Eye (tissue), 1 donor: ENCODE data around the gene FKTN.
"Not testable (repeated sequence)": the region's sequence is repeated elsewhere in the genome, so short reads cannot be mapped to it uniquely, and the experiment has no call there.

ENCODE experiments used
- DNase-seq: peaks from one replicate; pipeline ENCODE4 v3.0.0-alpha.2; 2015

FKTN gene

DNA sequence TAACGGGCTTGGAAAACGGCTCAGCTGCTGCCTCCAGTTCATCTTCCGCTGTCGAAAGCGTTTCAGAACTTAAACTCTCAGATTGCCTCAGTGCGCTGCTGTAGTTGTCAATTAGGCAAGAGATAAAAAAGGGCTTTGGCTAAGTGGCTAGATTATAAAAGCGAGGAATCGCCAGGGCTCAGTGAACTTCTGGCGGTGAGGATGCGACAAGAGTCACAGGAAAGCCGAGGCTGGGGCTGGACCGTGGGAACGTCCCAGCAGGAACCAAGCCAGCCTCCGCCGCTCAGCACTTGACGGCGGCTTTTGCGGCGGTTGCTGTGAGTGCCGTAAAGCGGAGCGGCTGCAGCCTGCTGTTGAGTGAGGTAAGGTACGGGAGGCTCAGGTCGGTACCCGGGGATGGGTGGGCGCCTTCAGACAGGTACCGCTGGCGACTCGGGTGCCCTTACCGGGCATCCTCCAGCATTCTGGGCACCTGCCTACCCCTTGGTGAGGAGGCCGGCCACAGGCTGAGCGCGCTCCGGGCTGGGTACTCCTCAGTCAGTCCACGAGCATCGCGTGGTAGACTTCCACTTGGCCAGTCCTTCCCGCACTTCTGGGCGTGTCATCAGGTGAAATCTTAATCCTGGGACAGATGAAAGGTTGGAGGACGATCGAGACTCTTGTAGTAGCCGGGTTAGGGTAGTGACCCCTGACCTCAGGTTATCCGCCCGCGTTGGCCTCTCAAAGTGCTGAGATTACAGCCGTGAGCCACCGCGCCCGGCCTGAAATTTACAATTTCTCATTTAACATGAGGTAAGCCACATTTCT lies at the start of gene FKTN:
Gene FKTN (plus strand): TSS at position 328 of the 807 bp plus-strand sequence. CDS start 16,902 bp downstream, outside the sequence.
- DNase-seq = peak; percentile 94

DNA sequence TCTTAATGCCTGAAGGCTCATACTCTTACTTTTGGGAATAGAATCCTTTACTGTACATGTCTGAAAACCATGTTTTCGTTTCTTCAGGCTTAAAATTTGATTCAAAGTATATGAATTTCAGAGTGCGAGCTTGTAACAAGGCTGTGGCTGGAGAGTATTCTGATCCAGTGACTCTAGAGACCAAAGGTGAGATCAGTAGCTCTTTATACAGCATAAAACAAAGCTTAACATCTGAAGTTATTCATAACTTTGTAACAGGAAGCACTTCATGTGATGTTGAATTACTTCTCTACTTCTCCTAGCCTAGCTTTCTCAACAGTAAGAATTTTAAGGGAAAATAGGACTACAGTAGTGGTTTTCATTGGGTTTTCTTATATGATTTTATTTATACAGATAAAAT lies 49.4 kb upstream of the FKTN start:
- DNase-seq = no peak

DNA sequence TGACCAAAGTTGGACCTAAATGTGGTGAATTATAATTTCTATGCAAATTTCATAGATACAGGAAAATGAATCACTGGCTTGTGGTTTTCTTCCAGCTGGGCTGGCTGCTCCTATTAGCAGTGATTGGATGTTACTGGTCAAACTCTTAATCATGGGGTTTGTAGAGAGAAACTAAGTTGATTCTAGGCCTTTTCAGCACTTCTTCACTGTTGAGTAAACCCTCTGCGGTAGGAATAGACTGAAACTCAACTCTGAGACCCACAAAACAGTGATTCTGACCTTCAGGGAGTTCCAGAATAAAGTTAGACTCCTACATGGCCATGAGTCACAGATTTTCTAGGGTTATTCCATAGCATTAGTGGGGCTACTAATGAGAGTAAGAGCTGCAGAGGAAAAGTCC lies 47.9 kb upstream of the FKTN start:
- DNase-seq = no peak

DNA sequence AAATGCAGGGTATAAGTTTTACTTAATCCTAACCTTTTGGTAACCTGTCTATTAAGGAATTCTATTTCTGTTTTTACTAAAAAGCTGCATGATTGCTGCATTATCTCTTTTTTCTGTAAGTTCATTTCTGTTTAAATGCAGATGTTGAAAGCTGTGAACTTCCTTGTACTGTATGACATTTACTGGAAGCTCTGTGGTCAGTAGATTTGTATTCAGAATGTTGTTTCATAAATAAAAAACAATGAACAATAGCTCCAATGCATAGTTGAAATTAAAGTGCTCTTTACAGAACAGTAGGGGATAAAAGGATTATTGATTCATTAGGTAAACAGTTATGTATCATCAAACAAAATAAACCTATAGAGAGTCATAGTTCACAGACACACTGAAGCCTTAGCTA lies 46.5 kb upstream of the FKTN start:
- no peak for DNase-seq

DNA sequence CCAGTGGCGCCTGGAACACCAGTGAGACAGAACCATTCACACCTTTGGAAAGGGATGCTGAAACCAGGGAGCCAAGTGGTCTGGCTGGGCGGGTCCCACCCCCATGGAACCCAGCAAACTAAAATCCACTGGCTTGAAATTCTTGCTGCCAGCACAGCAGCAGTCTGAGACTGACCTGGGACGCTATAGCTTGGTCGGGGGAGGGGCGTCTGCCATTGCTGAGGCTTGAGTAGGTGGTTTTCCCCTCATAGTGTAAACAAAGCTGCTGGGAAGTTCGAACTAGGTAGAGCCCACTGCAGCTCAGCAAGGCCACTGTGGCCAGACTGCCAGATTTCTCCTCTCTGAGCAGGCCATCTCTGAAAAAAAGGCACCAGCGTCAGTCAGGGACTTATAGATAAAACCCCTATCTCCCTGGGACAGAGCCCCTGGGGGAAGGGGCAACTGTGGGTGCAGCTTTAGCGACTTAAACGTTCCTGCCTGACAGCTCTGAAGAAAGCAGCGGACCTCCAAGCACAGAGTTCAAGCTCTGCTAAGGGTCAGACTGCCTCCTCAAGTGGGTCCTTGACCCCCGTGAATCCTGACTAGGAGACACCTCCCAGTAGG lies 42.0 kb upstream of the FKTN start:
- no peak for DNase-seq

DNA sequence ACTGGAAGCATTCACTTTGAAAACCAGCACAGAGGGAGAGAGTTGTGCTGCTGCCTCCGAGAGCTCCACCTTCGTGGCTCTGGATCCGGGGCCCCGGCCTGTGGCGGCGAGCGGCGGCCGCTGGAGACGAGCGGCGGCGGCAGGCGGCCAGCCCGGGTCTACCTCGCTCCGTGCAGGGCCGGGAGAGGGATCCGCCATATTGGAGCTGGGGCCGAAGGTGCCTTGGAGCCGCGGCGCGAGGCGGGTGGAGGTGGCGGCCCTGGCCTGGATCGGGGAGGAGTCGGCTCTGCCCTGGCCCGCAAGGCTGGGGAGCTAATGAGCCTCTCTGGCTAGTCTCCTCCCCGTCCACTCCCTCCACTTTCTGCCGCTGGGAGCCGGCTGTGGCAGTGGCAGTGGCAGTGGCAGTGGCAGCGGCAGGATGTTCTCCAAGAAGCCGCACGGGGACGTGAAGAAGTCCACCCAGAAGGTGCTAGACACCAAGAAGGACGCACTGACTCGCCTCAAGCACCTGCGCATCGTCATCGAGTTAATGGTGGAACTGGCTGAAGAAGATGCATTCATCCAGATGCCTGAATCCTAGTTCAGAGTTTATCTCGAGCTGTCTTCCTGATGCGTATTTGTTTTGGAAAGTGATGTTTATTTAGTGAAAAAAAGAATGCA lies 38.1 kb upstream of the FKTN start:
- peak; percentile 29 for DNase-seq

DNA sequence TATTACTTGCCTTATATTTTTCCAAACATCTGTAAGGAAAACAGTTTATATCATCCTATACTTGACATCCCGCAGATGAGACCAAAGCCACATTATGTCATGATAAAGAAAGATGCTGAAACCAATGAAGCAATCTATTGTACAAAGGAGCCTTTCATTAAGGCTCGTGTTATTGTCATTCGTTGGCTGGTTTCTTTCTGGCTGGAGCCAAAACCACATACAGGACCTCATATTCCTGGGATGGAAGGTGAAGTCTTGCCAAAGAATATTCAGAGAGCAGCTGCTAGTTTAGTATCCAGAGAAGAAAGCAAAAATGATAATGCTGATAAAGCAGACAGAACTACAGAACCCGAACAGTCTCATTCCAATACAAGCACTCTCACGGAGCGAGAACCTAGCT lies 36.9 kb upstream of the FKTN start:
- DNase-seq = not testable (repeated sequence)

DNA sequence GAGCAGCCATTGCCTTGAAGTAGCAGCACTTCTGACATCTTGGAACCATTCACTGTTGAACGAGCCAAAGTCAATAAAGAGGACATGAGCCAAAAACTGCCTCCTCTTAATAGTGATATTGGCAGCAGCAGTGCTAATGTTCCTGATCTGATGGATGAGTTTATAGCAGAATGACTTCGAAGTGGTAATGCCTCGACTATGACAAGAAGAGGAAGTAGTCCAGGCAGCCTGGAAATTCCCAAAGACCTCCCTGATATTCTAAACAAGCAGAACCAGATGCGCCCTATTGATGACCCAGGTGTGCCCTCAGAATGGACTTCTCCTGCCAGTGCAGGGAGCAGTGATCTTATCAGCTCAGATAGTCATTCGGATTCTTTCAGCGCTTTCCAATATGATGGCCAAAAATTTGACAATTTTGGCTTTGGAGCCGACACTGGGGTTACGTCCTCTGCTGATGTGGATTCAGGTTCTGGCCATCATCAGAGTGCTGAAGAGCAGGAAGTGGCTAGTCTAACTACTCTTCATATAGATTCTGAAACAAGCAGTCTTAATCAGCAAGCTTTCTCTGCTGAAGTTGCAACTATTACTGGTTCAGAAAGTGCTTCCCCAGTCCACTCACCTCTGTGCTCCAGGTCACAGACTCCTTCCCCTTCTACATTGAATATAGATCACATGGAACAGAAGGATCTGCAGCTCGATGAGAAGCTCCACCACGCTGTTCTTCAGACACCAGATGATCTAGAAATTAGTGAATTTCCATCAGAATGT lies 35.1 kb upstream of the FKTN start:
- not testable (repeated sequence) for DNase-seq

DNA sequence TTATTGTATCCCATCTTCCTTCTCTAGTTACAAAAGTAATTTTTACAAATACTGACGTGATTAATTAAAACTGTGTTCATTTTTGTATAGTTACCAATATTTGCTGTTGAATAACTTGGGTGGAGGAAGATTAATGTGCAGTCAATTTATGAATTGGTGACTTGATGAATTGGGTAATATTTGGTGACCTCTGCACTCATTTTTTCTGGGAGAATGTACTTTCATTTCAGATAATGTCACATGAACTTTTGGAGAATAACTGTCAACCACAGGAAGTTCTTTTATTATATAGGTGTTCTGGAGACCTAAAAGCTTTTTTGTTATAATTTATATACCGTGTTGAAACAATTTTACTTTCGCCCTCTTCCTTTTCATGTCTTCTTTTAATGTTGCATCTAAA lies 26.4 kb upstream of the FKTN start:
- no peak for DNase-seq

GRCh38 chr9:105535920-105536668 lies 21.8 kb upstream of the FKTN start:
- DNase-seq = no peak

DNA sequence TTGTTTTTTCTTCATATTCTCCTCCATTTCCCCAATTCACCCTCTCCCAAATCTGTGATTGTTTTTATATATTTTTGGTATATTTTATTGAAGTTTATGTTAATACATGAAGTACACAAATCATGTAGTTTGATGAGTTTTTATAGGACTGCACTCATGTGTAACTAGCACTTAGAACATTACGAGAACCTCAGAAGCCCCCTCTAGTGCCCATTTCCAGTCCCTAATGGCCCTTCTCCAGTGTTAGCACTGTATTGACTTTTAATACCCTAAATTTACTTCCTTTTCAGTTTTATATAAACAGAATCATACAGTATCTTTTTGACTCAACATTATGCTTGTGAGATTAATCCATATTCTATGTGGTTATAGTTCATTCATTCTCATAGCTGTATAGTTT lies 18.5 kb upstream of the FKTN start:
- DNase-seq = no peak

DNA sequence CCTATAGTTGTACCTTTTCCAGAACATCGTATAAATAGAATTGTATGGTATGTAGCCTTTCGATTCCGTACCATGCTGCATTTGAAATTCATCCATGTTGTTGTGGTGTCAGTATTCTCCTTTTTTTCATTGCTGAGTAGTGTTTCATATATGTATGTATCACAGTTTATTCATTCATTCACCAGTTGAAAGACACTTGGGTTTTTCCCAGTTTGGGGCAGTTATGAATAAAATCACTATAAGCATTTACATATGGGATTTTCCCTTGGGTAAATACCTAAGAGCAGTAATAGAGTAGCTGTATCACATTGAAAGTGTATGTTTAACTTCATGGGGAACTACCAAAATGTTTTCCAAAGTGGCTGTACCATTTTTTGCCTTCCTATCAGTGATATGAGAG lies 16.1 kb upstream of the FKTN start:
- no peak for DNase-seq

DNA sequence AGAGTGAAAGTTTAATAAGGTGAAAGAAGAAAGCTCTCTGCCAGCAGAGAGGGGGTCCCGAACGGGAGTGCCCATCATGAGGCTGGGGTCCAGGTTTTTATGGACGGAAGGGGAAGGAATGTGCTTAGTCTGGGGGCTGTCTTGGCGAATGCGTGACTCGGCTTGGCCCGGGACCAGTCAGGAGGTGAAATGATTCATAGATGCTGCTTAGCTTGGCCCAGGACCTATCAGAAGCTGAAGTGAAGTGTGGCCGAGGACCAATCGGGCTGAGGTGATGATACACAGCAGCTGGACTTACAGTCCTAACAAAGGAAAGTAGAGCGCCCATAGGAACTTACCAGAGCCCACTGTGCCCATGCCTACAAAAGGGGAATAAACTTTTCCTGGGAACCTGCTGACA lies 3.9 kb upstream of the FKTN start:
- DNase-seq = no peak

GRCh38 chr9:105572455-105572854 lies 14.5 kb downstream of the FKTN start:
- DNase-seq = no peak

GRCh38 chr9:105579952-105580351 lies 22.0 kb downstream of the FKTN start:
- DNase-seq = not testable (repeated sequence)

DNA sequence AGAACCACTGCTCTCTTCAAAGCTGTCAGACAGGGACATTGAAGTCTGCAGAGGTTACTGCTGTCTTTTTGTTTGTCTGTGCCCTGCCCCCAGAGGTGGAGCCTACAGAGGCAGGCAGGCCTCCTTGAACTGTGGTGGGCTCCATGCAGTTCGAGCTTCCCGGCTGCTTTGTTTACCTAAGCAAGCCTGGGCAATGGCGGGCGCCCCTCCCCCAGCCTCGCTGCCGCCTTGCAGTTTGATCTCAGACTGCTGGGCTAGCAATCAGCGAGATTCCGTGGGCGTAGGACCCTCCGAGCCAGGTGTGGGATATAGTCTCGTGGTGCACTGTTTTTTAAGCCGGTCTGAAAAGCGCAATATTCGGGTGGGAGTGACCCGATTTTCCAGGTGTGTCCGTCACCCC lies 23.6 kb downstream of the FKTN start:
- DNase-seq = not testable (repeated sequence)

DNA sequence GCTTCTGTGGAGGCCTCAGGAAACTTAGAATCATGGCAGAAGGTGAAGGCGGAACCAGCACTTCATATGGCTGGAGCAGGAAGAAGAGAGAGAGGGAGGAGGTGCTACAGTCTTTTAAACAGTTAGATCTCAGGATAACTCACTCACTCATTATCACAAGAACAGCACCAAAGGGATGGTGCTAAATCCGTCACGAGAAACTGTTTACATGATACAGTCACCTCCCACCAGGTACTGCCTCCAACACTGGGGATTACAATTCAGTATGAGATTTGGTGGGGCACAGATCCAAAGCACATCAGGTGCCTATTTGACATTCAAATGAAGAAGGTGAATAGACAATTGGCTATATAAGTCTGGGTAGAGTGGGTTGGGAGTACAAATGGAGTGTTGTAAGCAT lies 35.2 kb downstream of the FKTN start:
- DNase-seq = no peak

- DNase-seq = peak; percentile 63
Measured at GRCh38 chr9:105608721-105609598, 51.0 kb downstream of the FKTN start.

GRCh38 chr9:105621001-105621400 lies 63.1 kb downstream of the FKTN start:
- DNase-seq = no peak

- no peak for DNase-seq
Measured at GRCh38 chr9:105625088-105625487, 67.2 kb downstream of the FKTN start.

DNA sequence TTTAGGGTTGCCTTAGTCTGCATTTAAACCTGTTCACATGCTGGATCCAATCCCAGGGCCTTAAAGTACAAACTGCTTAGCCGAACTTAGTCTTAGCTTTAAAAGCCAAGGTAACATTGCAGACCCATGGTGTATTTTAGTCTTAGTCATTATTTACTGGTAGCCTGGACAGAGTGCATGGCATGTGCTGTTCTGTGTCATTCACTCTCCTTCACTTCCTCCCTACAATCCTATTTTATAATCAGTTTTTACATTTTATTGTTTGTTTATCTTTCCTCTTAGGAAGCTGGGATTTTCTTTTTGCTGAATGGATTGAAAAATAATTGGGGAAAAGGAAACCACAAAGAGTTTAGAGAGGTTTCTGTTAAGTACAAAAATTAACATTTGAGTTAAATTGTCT lies 74.9 kb downstream of the FKTN start:
- DNase-seq = no peak
